CD4-positive, alpha-beta T cell treated with Interleukin-17A for 4 hours (primary cell): Measurements from ENCODE around the gene KLK10.
"Not testable (repeated sequence)": the region's sequence is repeated elsewhere in the genome, so short reads cannot be mapped to it uniquely, and the experiment has no call there.

Source experiments
- DNase-seq: peaks from one replicate; pipeline ENCODE4 v3.0.0-alpha.2; 2020; ENCODE audit warnings: mixed read lengths

Gene KLK10

GRCh38 chr19:51001515-51001914 is 18.0 kb downstream of the KLK10 start, which contains the start of gene KLK8:
Gene KLK8, minus strand, starts transcription at chr19:51001604. Its CDS starts 437 bp downstream, at chr19:51001167.
- DNase-seq: no peak

DNA sequence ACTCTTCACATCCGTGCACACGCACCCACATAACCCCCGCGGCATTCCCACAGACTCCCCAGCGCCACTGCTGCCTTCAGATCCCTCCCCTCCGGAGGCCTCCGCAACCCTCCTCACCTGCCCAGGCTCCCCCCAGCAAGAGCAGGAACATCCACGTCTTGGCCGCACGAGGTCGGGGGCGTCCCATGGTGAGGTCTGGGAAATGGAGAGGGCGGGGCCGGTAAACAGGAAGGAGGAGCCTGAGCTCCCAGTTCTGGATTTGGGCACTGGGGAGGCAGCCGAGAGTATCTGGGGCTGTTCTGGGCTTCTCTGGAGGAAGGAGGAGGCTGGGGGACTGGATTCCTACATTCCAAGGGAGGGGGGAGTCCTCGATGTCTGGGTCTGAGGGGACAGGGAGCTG is 18.5 kb downstream of the KLK10 start:
- no peak for DNase-seq

DNA sequence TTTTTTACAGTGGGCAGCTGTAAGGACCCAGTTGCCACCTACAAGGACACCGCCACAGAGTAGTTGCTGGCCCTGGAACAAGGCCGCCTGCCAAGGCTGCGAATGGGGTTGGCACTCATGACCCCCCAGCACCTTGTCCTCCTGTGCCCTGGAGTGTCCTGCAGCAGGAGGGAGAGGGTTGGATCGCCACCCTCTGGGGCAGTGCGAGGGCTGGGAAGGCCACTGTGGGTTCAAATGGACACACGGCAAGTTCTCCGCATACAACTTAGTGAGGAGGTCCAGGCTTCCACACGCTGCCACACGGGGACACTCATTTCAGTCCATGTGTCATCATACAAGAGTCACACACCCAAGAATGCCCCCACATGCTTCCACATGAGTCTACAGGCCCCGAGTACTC is 19.1 kb downstream of the KLK10 start:
- DNase-seq: no peak

GRCh38 chr19:50998686-50999085 is 20.8 kb downstream of the KLK10 start:
- DNase-seq: no peak

DNA sequence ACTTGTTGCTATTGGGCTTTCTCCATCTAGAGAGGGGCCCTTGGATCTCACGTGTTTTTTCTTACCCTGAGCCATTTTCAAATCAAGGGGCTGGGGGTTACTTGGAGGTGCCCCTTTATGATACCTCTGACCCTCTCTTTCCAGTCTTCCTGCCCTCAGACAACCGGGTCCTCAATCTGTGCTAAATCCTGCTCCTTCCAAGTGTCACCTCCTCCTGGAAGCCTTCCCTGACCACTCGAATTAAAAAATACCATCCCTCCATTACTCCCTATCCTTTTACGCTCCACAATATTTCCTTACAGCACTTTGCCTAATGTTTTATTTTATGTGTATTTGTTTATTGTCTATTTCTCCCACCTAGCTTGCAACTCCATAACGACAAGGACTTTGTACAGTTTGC is 21.4 kb downstream of the KLK10 start:
- no peak for DNase-seq

DNA sequence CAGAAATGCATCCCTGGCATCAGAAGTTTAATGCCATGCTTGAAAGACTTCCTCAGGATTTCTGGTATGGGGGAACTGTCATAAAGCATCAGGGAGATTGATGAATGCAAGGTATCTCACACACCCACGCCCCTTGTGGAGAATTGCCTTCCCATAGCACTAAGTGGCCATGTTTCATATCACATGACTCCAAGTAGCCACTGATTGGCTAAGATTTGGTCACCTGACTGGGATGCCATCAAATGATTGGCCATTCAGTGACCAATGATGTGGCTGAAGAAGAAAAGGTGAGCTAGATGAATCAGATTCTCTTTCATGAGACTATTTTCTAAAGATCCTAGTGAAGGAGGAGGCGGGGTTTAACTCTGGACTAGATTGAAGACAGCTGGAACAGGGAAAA is 25.4 kb downstream of the KLK10 start:
- DNase-seq: no peak

GRCh38 chr19:50992666-50993035 is 26.9 kb downstream of the KLK10 start:
- no peak for DNase-seq

DNA sequence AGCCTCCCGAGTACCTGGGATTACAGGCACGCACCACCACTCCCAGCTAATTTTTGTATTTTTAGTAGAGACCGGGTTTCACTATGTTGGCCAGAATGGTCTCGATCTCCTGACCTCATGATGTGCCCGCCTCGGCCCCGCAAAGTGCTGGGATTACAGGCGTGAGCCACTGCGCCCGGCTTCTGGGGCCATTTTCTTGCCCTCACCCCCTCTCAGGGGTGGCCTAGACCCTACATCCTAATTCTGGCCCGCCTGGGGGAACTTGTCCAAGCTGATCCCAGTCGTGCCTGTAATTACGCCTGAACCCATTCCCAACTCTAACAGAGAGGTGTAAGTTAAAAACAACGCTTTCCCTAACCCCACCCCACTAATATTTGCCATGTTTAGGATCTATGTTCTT is 35.1 kb downstream of the KLK10 start:
- DNase-seq: not testable (repeated sequence)

- no peak for DNase-seq
These were observed 35.8 kb downstream of the KLK10 start, which contains the start of gene KLK7 for GRCh38 chr19:50983625-50984292. Gene KLK7, minus strand, starts transcription at chr19:50983917. Its CDS starts 1,518 bp downstream, at chr19:50982399.

GRCh38 chr19:50982186-50982585 is 37.3 kb downstream of the KLK10 start:
- no peak for DNase-seq

DNA sequence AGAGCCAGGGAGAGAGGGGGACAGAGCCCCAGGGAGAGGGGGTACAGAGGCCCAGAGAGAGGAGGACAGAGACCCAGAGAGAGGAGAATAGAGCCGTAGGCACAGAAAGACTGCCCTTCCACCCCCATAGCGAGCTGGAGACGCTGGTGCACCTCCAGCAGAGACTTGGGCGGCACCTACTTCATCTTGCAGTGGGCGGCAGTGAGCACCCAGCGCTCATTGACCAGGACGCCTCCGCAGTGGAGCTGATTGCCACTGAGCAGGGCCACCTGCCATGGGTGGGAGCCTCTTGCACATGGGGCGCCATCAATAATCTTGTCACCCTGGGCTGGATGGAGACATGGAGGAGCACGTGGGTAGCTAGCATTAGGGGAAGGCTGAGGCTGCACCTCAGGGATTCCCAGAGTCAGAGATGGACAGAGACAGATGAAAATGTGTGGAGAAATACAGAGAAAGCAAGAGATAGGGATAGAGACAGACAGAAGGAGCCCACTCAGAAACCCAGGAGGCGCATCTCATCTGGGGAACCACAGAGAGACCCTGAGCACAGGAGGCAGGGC is 37.8 kb downstream of the KLK10 start:
- DNase-seq: no peak

GRCh38 chr19:50980208-50980607 is 39.3 kb downstream of the KLK10 start:
- DNase-seq: no peak

- no peak for DNase-seq
These were observed 39.8 kb downstream of the KLK10 start for GRCh38 chr19:50979758-50980157.

DNA sequence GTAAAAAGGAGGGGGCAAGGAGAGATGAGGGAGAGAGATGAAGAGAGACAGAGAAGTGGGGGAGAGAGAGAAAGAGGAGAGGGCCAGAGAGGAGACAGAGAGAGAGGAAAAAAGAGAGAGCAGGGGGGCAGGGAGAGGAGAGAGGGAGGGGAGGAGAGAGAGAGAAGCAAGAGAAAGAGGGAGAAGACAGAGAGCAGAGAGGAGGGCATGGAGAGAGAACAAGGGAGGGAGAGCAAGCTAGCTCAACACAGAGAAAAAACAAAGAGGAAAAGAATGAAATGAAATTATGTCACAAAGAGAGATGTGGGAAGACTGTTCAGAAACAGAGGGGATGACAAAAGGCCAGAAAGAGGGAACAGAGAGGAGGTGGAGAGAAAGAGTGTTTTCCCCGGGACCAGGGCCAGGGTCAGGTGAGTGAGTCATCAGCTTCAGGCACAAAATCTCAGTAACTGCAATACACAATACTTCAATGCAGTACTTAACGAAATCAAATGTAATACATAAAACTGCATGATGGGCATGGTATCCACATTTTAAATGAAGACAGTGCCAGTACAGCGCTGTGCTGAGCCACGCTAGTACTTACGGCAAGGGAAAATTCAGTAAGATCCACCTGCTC is 40.6 kb downstream of the KLK10 start:
- DNase-seq: no peak

- no peak for DNase-seq
These were observed 41.9 kb downstream of the KLK10 start for GRCh38 chr19:50977626-50978025.

- DNase-seq: no peak
These were observed 43.7 kb downstream of the KLK10 start for GRCh38 chr19:50975766-50976165.

DNA sequence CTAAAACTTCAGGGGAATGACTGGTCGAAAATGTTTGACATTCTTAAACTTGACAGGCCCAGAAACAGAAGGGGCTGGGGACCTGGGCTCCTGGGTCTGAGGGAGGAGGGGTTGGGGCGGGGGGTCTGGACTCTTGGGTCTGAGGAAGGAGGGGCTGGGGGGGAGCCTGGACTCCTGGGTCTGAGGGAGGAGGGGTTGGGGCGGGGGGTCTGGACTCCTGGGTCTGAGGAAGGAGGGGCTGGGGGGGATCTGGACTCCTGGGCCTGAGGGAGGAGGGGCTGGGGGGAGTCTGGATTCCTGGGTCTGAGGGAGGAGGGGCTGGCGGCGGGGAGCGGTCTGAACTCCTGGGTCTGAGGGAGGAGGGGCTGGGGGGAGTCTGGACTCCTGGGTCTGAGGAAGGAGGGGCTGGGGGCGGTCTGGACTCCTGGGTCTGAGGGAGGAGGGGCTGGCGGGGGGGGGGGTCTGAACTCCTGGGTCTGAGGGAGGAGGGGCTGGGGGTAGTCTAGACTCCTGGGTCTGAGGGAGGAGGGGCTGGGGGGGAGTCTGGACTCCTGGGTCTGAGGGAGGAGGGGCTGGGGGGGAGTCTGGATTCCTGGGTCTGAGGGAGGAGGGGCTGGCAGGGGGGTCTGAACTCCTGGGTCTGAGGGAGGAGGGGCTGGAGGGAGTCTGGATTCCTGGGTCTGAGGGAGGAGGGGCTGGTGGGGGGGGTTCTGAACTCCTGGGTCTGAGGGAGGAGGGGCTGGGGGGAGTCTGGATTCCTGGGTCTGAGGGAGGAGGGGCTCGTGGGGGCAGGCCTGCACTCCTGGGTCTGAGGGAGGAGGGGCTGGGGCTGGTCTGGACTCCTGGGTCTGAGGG is 44.6 kb downstream of the KLK10 start:
- no peak for DNase-seq

GRCh38 chr19:50972795-50973376 is 46.6 kb downstream of the KLK10 start:
- DNase-seq: no peak

GRCh38 chr19:50969810-50970209 is 49.7 kb downstream of the KLK10 start:
- not testable (repeated sequence) for DNase-seq

- DNase-seq: no peak
These were observed 50.1 kb downstream of the KLK10 start, which contains the start of gene KLK6 for GRCh38 chr19:50969413-50969760. Gene KLK6, minus strand, starts transcription at chr19:50969591. Its CDS starts 1,487 bp downstream, at chr19:50968104.

DNA sequence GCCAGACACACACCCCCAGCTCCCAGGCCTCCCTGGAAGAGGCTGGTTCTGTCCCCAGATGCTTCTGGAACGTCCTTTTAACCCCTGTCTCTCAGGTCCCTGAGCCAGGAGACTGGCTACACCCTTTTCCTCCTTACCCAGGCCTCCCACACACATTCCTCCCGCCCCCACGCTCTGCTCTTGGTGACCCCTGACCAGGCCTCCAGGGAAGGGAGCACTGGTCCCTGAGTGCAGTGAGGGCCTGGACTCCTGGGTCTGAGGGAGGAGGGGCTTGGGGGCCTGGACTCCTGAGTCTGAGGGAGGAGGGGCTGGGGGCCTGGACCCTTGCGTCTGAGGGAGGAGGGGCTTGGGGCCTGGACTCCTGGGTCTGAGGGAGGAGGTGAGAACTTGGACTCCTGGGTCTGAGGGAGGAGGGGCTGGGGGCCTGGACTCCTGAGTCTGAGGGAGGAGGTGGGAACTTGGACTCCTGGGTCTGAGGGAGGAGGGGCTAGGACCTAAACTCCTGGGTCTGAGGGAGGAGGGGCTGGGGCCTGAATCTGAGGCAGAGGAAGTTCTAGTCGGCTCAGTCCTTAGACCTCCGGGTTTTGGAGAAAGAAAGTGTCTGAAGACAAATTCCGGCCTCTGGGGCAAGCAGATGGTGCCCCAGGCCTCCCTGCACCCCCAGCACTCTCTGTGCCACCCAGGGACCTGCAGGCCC is 50.6 kb downstream of the KLK10 start:
- DNase-seq: no peak
